HG02588 (cell line): ENCODE results near the gene YWHAH.
"Not testable (repeated sequence)": the region's sequence is repeated elsewhere in the genome, so short reads cannot be mapped to it uniquely, and the experiment has no call there.

Experiments
- ATAC-seq: cut with Tn5 transposase; IDR thresholded peaks from one replicate; pipeline ENCODE4 v1.9.1; 2021; ENCODE audit warnings: mild to moderate bottlenecking, moderate library complexity; ENCODE audit not compliant: unreplicated experiment

The YWHAH gene

GRCh38 chr22:31977141-31977841 is 33.0 kb downstream of the YWHAH start:
- no peak for ATAC-seq

- ATAC-seq = no peak
Observed at GRCh38 chr22:31977939-31978338, 33.6 kb downstream of the YWHAH start.

GRCh38 chr22:31980628-31981027 is 36.3 kb downstream of the YWHAH start:
- no peak for ATAC-seq

DNA sequence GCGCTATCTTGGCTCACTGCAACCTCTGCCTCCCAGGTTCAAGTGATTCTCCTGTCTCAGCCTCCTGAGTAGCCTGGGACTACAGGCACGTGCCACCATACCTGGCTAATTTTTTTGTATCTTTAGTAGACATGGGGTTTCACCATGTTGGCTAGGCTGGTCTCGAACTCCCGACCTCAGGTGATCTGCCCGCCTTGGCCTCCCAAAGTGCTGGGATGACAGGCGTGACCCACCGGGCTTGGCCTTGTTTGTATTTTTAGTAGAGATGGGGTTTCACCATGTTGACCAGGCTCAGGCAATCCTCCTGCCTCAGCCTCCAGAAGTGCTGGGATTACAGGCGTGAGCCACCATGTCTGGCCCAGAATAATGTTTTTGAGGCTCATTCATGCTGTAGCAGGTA is 37.6 kb downstream of the YWHAH start:
- not testable (repeated sequence) for ATAC-seq

GRCh38 chr22:31983911-31984656 is 39.7 kb downstream of the YWHAH start:
- ATAC-seq = no peak

DNA sequence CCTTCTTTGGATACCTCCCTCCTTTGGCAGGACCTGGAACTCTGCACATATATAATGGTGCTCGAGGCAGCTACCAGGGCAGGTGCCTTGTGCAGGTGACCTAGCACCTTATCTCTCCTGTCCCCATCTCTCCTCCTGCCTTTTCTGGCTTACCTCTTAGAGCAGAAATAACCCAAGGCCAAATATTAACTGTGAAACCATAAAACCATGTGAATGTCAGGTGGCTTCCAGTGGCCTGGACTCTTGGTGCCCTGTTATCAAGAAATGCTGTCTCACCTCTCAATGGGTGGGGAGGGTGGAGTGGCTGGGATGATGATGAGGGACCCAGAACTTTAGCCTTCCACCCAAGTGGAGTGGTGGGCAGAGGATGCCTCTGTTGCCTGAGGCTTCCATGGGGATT is 42.9 kb downstream of the YWHAH start:
- ATAC-seq = no peak

DNA sequence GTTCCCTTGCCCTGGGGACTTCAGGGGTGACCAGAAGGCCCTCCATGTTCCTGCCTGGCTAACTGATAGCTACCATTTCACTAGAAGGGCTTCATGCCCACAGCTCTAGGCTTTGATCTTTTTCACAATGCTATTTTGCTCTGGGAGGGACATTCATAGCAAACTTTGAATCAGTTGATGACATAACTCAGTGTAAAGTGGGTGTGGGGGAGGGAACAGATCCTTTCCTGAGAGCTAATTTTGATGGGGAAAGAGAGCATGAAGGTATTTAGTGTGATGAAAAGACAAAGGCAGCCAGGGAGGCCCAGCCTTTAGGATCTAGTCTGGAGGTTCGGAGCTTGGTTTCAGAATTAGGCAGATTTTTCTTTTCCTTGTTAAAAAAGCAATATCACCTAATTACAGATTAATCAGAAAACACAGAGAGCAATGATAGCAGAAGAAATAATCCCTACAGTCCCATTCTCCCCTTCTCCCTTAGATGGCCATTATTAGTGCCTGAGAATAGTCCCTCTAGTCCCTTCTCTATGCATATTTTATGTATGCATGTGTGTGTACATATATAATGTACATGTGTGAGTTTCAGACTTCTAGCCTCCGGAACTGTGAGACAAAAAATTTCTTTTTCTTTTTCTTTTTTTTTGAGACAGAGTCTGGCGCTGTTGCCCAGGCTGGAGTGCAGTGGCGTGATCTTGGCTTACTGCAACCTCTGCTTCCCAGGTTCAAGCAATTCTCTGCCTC is 46.9 kb downstream of the YWHAH start:
- no peak for ATAC-seq

GRCh38 chr22:31995046-31995445 is 50.7 kb downstream of the YWHAH start:
- ATAC-seq = no peak

- no peak for ATAC-seq
Observed at GRCh38 chr22:31995807-31996206, 51.5 kb downstream of the YWHAH start.

DNA sequence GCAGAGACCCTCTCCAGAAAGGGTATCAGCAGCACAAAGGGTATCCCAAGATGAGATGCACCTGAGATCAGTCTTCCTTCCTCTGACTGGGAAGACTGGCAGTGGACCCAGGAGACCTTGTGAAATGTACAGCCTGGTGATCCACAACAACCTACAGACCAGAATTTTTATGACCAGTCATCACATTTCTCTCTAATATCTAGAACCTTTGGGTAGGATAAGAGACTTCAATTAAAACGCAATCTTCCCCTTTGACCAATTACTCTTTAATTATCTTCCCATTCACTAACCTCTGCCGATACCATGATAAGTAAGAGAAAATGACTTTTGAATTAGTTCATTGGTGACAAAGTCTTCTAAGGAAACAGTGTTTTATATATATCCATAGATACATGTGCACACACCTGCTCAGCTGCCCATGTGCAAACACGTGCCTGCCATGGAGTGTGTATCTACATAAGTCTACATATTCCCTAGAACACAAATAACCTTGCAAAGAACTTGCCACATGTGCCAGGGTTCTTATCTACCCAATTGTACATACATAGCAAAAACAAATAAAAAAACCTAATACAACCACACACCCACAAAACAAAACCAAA is 54.5 kb downstream of the YWHAH start:
- no peak for ATAC-seq

DNA sequence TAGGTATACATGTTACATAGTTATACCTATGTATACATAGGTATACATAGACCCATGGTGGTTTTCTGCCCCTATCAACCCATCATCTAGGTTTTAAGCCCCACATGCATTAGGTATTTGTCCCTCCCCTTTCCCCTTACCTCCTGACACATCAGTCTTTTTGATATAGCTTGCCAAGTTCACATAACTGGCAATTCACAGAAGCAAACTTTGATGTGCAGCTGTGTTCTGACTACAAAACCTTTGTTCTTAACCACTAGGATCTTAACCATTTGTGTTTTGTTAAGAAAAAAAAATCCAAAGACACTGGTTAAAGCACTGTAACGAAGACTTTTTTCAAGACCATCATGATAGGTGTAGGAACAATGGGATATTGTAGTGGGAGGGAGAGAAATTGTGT is 55.8 kb downstream of the YWHAH start:
- ATAC-seq = no peak

DNA sequence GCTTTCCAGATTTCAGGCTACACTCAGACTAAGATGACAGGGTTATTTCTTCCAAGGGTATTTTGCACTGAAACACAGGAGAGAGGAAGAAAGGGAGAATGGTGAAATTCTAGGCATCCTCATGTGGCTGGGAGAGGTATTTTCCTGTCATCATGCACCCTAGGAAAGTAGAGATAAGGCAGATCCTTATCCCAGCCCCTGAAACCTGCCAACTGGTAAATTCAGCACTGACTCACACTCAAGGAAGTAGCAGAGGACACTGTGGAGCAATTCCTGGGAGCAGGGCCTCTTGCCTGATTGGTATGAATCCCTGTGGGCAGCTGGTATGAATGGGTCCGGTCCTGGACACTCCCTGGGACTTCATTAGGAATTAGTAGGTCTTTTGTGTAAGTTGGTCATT is 61.1 kb downstream of the YWHAH start:
- no peak for ATAC-seq
